Activated gamma-delta T cell treated with Interleukin-2 at 50 U/mL for 16 hours (primary cell): ENCODE results near the gene HAND2.

Source experiments
- DNase-seq: peaks from one replicate; pipeline ENCODE4 v3.0.0-alpha.2; 2020

The HAND2 gene

DNA sequence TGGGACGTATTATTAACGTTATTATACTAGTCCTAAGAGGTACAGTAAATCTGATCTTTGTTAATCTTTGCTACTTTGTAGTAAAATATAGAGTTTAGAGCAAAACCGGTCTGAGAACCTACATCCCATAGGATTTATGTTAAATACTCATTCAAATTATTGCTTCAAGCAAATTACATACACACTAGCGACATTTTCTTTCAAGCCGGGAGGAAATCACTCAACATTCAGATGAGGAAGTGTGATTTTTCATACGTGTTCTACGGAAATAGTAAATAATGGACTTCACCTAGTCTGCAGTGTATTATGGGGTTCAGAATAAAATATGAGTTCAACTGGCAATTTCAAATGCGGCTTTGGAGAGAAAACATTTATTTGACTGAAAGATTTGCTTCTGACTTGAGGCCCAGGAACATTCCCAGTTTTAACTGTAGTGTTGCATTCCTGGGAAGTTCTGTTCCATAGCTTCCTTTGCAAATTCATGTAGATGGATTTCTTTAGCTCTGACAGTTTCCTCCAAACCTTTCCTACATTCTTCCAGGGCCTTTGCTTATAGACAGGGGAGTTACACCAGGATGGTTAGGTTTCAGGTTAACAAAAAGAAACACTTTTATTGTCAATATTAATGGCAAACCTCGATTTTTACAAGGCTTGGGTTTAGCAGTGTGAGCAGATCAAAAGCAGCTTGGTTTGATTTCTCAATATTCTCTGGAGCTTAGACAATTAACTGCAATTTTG is 5.3 kb upstream of the HAND2 start:
- no peak for DNase-seq

- DNase-seq = no peak
Observed at GRCh38 chr4:173534434-173534833, 4.4 kb upstream of the HAND2 start.

DNA sequence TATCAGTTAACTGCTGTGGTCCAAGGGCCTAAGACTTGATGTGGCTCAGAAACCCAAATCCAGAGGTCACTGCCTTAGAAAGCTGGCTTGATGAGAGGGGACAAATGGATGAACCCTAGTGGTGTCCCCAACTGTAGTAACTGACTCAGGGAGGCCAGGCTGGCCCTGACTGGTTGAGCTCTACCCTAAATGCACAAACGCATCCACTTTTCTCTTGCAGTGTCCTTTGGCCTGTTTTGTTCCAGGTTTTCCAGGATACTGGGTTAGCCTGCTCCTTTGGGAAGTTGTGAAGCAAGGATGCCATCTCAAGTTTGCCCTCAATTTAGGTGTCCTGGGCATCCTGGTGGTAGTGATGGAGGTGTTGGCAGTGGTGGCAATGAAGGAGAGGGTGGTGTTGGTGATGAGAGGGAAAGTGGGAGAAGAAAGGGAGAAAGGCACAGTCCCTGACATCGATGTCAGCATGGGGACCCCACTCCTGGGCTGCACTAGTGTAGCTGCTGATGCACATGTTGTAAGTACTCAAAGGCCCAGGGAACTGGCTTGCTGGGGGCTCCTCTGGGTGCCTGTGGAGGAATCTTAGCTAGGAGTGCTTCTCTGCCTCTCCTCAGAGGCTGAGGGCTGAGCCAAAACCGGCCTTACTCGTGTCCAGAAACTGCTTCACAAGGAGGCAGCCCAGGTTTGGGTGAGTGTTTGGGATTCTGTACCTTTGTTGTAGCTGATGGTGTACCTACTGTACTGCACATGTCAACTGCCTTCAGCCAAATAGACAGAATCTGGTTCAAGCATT is 2.9 kb upstream of the HAND2 start:
- DNase-seq = no peak

GRCh38 chr4:173531086-173531965 is 1.3 kb upstream of the HAND2 start:
- no peak for DNase-seq

GRCh38 chr4:173530326-173531085 is 477 bp upstream of the HAND2 start:
- no peak for DNase-seq

- DNase-seq = no peak
Observed at GRCh38 chr4:173528378-173529321, 1.4 kb downstream of the HAND2 start.

GRCh38 chr4:173527103-173527891 is 2.7 kb downstream of the HAND2 start:
- DNase-seq = no peak

DNA sequence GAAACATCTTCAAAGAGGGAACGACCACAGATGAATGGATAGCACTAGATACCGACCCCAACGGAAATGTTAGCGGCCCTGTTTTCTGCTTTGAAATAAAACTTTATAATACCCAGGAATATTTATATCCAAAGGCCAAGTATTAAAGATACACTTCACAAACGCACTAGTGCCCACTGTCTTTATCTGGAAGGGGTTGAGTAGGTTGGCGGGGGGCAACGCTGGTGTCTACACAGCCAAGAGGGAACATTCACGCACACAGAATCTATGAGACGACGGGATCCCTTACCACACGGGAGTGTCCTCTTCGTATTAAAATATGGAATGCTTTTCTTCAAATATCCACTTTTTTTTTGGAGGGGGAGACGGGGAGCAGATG is 3.3 kb downstream of the HAND2 start:
- no peak for DNase-seq

- no peak for DNase-seq
Observed at GRCh38 chr4:173526027-173526482, 4.0 kb downstream of the HAND2 start.

DNA sequence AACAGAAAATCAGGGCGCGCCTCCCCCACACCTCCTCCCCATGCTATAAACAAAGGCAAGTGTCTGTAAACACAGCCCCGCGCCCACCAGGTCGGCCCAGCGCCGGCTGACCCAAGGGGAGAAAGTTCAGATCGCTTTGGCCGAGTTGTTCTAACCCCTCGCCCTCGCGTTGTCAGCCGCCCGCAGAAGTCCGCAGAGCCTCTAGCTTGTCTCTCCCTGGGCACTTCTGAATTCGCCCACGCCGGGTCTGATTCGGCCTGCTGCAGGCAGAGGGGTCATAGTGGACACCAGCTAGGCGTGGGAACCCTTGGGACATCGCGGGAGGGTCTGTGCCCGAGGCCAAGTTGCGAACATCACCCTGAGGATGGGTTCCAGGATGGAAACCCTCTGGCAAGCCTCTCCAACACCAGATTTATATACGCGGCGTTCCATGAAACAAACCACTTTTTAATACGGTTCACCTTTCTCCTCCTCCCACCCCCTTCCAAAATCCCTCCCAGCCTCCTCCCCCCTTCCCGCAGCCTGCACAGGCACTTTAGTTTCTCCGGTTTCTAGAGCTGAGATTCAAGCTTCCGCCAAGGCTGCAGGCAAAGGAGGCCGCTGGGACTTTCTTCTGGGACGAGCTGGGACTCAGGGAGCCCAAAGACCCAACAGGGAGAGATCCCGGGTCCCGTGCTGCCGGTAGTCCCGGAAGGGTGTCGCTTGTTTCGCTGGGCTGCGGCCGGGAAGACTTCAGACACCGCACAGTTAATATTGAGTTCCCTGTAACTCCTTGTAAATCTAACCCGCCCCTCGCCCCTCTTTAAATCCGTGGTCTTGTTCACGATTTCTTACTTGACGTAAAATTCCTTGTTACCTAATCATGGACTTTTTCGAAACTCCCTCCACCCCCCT is 4.7 kb downstream of the HAND2 start:
- no peak for DNase-seq

- no peak for DNase-seq
Observed at GRCh38 chr4:173524218-173525117, 5.6 kb downstream of the HAND2 start.

GRCh38 chr4:173522951-173523395 is 7.1 kb downstream of the HAND2 start:
- DNase-seq = no peak

- DNase-seq = no peak
Observed at GRCh38 chr4:173522160-173522950, 7.7 kb downstream of the HAND2 start.

- no peak for DNase-seq
Observed at GRCh38 chr4:173521467-173522159, 8.4 kb downstream of the HAND2 start.

- no peak for DNase-seq
Observed at GRCh38 chr4:173520921-173521466, 9.0 kb downstream of the HAND2 start.
